Naive B cell (primary cell): Measurements from ENCODE around the gene HMCN1. TPM values are rescaled to one million over a fixed set of nuclear protein-coding genes. Genes with fewer than 3 reads are reported as not detected.

Source experiments
- ATAC-seq, 2 donors: fragments of 150-1000 bp; cut with Tn5 transposase; 2 replicates each; pipeline ENCODE4 v1.10.0; 2021; ENCODE audit warnings: low read depth in 2 of 2, mild to moderate bottlenecking in 2 of 2, moderate library complexity in 2 of 2
- DNase-seq: peaks from one replicate; pipeline ENCODE4 v3.0.0; 2022
- H3K27ac Mint-ChIP-seq, 6 donors: one replicate each; pipeline ENCODE4 v1.8.0; 2020 to 2022; ENCODE audit warnings: mild to moderate bottlenecking in 6 of 6, mixed read lengths in 6 of 6, moderate library complexity in 5 of 6, inconsistent platforms in 2 of 6
- H3K27me3 Mint-ChIP-seq, 3 donors: one replicate each; pipeline ENCODE4 v1.8.0; 2021 to 2022; ENCODE audit warnings: mixed read lengths in 3 of 3, mild to moderate bottlenecking in 1 of 3
- H3K36me3 Mint-ChIP-seq, 2 donors: one replicate each; pipeline ENCODE4 v1.8.0; 2020 to 2022; ENCODE audit warnings: mixed read lengths in 2 of 2, inconsistent platforms in 1 of 2, mild to moderate bottlenecking in 1 of 2
- H3K4me1 Mint-ChIP-seq, 3 donors: one replicate each; pipeline ENCODE4 v1.8.0; 2020 to 2022; ENCODE audit warnings: mixed read lengths in 3 of 3, inconsistent platforms in 1 of 3, mild to moderate bottlenecking in 1 of 3, moderate library complexity in 1 of 3
- H3K4me3 Mint-ChIP-seq, 8 donors: one replicate each; pipeline ENCODE4 v1.8.0; 2020 to 2022; ENCODE audit warnings: mild to moderate bottlenecking in 8 of 8, mixed read lengths in 8 of 8, moderate library complexity in 8 of 8, inconsistent platforms in 2 of 8
- H3K9me3 Mint-ChIP-seq, 7 donors: one replicate each; pipeline ENCODE4 v1.8.0; 2020 to 2022; ENCODE audit warnings: mixed read lengths in 7 of 7, mild to moderate bottlenecking in 5 of 7, inconsistent platforms in 2 of 7, moderate library complexity in 1 of 7
- polyA plus RNA-seq, 6 donors: library from polyadenylated mRNA; unstranded; fragments of 300-500 nt; fragmentation: Illumina TruSeq; gene quantifications; one replicate each; pipeline ENCODE4 v1.2.3, GENCODE V29; 2021; ENCODE audit warnings: low read depth in 6 of 6

Gene HMCN1
- polyA plus RNA-seq, 6 donors from 2014 or later = 0.01 TPM; not detected in 5

DNA sequence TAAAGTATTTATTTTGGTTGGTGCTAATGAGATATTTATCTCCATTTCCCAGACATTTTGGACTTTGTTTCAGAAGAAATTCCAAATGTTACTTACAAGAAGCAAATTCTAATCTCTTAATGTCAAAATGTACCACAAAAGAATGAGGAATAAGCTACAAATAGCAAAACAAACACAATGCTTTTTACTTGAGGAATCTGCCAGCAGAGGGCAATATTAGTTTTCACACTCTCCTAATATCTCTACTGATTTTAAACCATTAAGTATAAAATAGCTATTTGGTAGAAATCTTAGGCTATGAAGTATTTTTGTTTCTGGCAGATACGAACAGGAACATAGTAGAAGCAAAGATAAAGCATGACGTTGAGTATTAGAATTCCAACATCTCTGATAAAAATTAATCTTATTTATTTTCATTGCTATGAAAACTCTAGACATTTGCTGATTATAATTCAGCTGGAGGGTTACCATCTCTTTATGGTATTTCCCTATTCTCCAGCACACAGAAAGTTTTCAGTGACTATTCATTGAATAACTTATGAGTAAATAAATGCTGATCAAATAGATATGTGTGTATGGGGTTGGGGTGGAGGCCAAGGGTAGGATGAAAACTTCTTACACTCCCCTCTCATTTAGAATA lies 13.4 kb upstream of the HMCN1 start:
- ATAC-seq = no peak
- Mint-ChIP-seq H3K36me3 (no peaks in the 10 kb centered on the region), H3K4me3 (no peak overlapping the region), H3K27me3 (peaks cover 16 to 37% (median 17%) of the 10 kb centered on the region in 3 donors), H3K4me1 (peaks cover 0 to 3% (median 0%) of the 10 kb centered on the region in 3 donors), H3K27ac (no peak overlapping the region), H3K9me3 (peaks cover 0 to 2% (median 0%) of the 10 kb centered on the region in 7 donors)
- DNase-seq = no peak

- Mint-ChIP-seq H3K4me3 (no peak overlapping the region), H3K9me3 (no peaks in the 10 kb centered on the region), H3K36me3 (no peaks in the 10 kb centered on the region), H3K4me1 (no peaks in the 10 kb centered on the region), H3K27ac (no peak overlapping the region), H3K27me3 (peaks cover 11 to 30% (median 17%) of the 10 kb centered on the region in 3 donors)
- ATAC-seq = no peak
- no peak for DNase-seq
Measured at GRCh38 chr1:185721553-185721952, 12.6 kb upstream of the HMCN1 start.

GRCh38 chr1:185722098-185722497 lies 12.1 kb upstream of the HMCN1 start:
- H3K4me1 Mint-ChIP-seq = no peaks in the 10 kb centered on the region
- H3K4me3 Mint-ChIP-seq = no peak overlapping the region
- H3K27ac Mint-ChIP-seq = no peak overlapping the region
- no peaks in the 10 kb centered on the region for H3K36me3 Mint-ChIP-seq
- H3K9me3 Mint-ChIP-seq = no peaks in the 10 kb centered on the region
- DNase-seq (no peak), ATAC-seq (no peak)
- H3K27me3 Mint-ChIP-seq = peaks cover 13 to 25% (median 16%) of the 10 kb centered on the region in 3 donors

DNA sequence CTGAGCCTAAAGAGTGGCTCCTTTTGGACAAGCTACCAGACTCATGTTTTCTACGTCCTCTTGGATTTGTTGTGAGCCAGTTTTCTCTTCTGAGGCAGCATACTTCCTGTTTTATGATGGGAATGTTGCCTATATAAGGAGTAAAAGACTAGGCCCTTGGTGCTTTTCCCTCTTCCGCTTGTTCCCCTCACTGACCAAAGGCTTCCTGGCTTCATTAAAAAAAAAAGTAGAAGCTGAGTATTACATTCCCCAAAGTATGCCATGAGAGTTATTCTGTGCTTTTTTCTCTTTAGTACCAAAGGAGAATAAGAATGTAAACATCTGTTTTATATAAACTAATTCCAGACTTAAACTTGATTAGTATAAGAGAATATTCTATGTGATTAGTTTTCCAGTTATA lies 6.5 kb upstream of the HMCN1 start:
- DNase-seq (no peak), ATAC-seq (no peak)
- H3K27ac Mint-ChIP-seq = no peak overlapping the region
- H3K27me3 Mint-ChIP-seq = peaks cover 44 to 49% (median 47%) of the 10 kb centered on the region in 3 donors
- H3K4me3 Mint-ChIP-seq = no peak overlapping the region
- peaks cover 4 to 19% of the 10 kb centered on the region in 2 donors for H3K36me3 Mint-ChIP-seq
- H3K9me3 Mint-ChIP-seq = peaks cover 8 to 32% (median 18%) of the 10 kb centered on the region in 7 donors
- no peaks in the 10 kb centered on the region for H3K4me1 Mint-ChIP-seq

- DNase-seq (no peak), ATAC-seq (no peak)
- H3K27ac Mint-ChIP-seq = no peak overlapping the region
- peaks cover 8 to 33% (median 18%) of the 10 kb centered on the region in 7 donors for H3K9me3 Mint-ChIP-seq
- H3K27me3 Mint-ChIP-seq = peaks cover 66 to 80% (median 80%) of the 10 kb centered on the region in 3 donors
- H3K36me3 Mint-ChIP-seq = peaks cover 4 to 19% of the 10 kb centered on the region in 2 donors
- no peak overlapping the region for H3K4me3 Mint-ChIP-seq
- peaks cover 12 to 16% (median 16%) of the 10 kb centered on the region in 3 donors for H3K4me1 Mint-ChIP-seq
Measured at GRCh38 chr1:185731446-185731845, 2.7 kb upstream of the HMCN1 start.

DNA sequence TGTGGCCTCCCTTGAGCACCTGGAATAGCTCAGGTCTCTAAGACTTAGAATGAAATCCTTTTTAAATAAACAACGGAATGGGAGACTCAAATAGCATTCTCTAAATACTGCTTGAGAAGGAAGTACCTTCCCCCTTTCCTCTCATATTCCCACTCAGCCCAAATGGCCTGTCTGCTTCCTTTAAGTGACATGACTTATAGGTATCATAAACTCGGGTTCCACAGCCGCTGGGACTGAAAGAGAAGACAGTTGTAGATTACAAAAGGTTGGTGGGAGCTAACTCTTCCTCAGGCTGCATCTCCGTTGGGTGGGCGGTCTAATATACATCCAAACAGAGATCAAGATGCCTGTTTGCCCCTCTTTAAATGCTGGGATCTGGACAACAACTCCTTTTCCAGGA lies 1.2 kb upstream of the HMCN1 start:
- H3K9me3 Mint-ChIP-seq = peaks cover 8 to 33% (median 18%) of the 10 kb centered on the region in 7 donors
- H3K36me3 Mint-ChIP-seq = peaks cover 4 to 19% of the 10 kb centered on the region in 2 donors
- ATAC-seq (no peak), DNase-seq (no peak)
- H3K27ac Mint-ChIP-seq = no peak overlapping the region
- H3K4me3 Mint-ChIP-seq = peak overlapping the region in 2 of 8 donors; percentile 2 to 44
- peaks cover 12 to 16% (median 16%) of the 10 kb centered on the region in 3 donors for H3K4me1 Mint-ChIP-seq
- peaks cover 67 to 82% (median 82%) of the 10 kb centered on the region in 3 donors for H3K27me3 Mint-ChIP-seq

GRCh38 chr1:185734929-185735700 lies 924 bp downstream of the HMCN1 start:
- H3K4me3 Mint-ChIP-seq = peak overlapping the region; percentile 7 to 82 (median 56)
- ATAC-seq (no peak), DNase-seq (no peak)
- peaks cover 9 to 45% (median 22%) of the 10 kb centered on the region in 7 donors for H3K9me3 Mint-ChIP-seq
- H3K27ac Mint-ChIP-seq = no peak overlapping the region
- H3K36me3 Mint-ChIP-seq = peaks cover 4 to 33% of the 10 kb centered on the region in 2 donors
- H3K27me3 Mint-ChIP-seq = peaks cover 66 to 86% (median 84%) of the 10 kb centered on the region in 3 donors
- H3K4me1 Mint-ChIP-seq = peaks cover 12 to 16% (median 16%) of the 10 kb centered on the region in 3 donors

- no peak overlapping the region for H3K27ac Mint-ChIP-seq
- peaks cover 64 to 87% (median 83%) of the 10 kb centered on the region in 3 donors for H3K27me3 Mint-ChIP-seq
- peaks cover 4 to 34% of the 10 kb centered on the region in 2 donors for H3K36me3 Mint-ChIP-seq
- no peak overlapping the region for H3K4me3 Mint-ChIP-seq
- ATAC-seq = no peak
- H3K4me1 Mint-ChIP-seq = peaks cover 12 to 16% (median 16%) of the 10 kb centered on the region in 3 donors
- DNase-seq = no peak
- peaks cover 10 to 42% (median 19%) of the 10 kb centered on the region in 7 donors for H3K9me3 Mint-ChIP-seq
Measured at GRCh38 chr1:185735701-185736064, 1.5 kb downstream of the HMCN1 start.

DNA sequence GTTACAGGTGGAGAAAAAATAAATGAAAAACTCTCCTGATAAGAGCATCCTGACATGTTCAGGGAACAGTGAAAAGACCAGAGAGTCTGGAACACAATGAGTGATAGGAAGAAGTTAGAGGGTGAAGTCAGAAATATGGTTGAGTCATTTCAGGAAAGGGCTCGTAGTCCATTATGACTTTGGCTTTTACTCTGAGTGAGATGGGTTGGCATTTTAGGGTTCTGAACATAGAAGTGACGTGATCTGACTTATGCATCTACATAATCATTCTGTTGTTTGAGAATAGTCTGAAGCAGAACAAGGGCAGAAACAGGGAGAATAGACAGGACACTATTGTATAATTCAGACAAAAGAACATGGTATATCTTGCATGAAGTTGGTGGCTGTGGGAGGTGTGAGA lies 5.8 kb downstream of the HMCN1 start:
- DNase-seq (no peak), ATAC-seq (no peak)
- Mint-ChIP-seq H3K4me3 (no peak overlapping the region), H3K27me3 (peaks cover 44 to 60% (median 54%) of the 10 kb centered on the region in 3 donors), H3K4me1 (peaks cover 0 to 1% (median 0%) of the 10 kb centered on the region in 3 donors), H3K9me3 (peaks cover 8 to 29% (median 14%) of the 10 kb centered on the region in 7 donors), H3K27ac (peak overlapping the region in 1 of 6 donors; percentile 2), H3K36me3 (peaks cover 6 to 25% of the 10 kb centered on the region in 2 donors)

- Mint-ChIP-seq H3K4me1 (no peaks in the 10 kb centered on the region), H3K27me3 (peaks cover 33 to 56% (median 44%) of the 10 kb centered on the region in 3 donors), H3K4me3 (no peak overlapping the region), H3K9me3 (peaks cover 8 to 29% (median 14%) of the 10 kb centered on the region in 7 donors), H3K36me3 (peaks cover 6 to 25% of the 10 kb centered on the region in 2 donors), H3K27ac (peak overlapping the region in 1 of 6 donors; percentile 6)
- DNase-seq (no peak), ATAC-seq (no peak)
Measured at GRCh38 chr1:185741551-185741950, 7.4 kb downstream of the HMCN1 start.

GRCh38 chr1:185742403-185742802 lies 8.2 kb downstream of the HMCN1 start:
- H3K36me3 Mint-ChIP-seq = peaks cover 6 to 25% of the 10 kb centered on the region in 2 donors
- H3K9me3 Mint-ChIP-seq = peaks cover 8 to 29% (median 14%) of the 10 kb centered on the region in 7 donors
- no peaks in the 10 kb centered on the region for H3K4me1 Mint-ChIP-seq
- DNase-seq (no peak), ATAC-seq (no peak)
- no peak overlapping the region for H3K4me3 Mint-ChIP-seq
- H3K27ac Mint-ChIP-seq = no peak overlapping the region
- peaks cover 33 to 51% (median 42%) of the 10 kb centered on the region in 3 donors for H3K27me3 Mint-ChIP-seq

GRCh38 chr1:185745165-185745564 lies 11.0 kb downstream of the HMCN1 start:
- DNase-seq = no peak
- H3K36me3 Mint-ChIP-seq = peaks cover 6 to 10% of the 10 kb centered on the region in 2 donors
- no peak for ATAC-seq
- H3K9me3 Mint-ChIP-seq = peaks cover 6 to 12% (median 8%) of the 10 kb centered on the region in 7 donors
- H3K27me3 Mint-ChIP-seq = peaks cover 25 to 35% (median 26%) of the 10 kb centered on the region in 3 donors
- no peak overlapping the region for H3K27ac Mint-ChIP-seq
- no peak overlapping the region for H3K4me3 Mint-ChIP-seq
- no peaks in the 10 kb centered on the region for H3K4me1 Mint-ChIP-seq

- no peaks in the 10 kb centered on the region for H3K4me1 Mint-ChIP-seq
- DNase-seq (no peak), ATAC-seq (no peak)
- H3K4me3 Mint-ChIP-seq = no peak overlapping the region
- no peaks in the 10 kb centered on the region for H3K36me3 Mint-ChIP-seq
- H3K9me3 Mint-ChIP-seq = peaks cover 0 to 4% (median 0%) of the 10 kb centered on the region in 7 donors
- H3K27me3 Mint-ChIP-seq = peaks cover 16 to 26% (median 19%) of the 10 kb centered on the region in 3 donors
- H3K27ac Mint-ChIP-seq = no peak overlapping the region
Measured at GRCh38 chr1:185759061-185759460, 24.9 kb downstream of the HMCN1 start.
